Neural cell (in vitro differentiated cells): Measurements from ENCODE around the gene MYCT1. TPM values are rescaled to one million over a fixed set of nuclear protein-coding genes. Genes with fewer than 3 reads are reported as not detected.

Experiments
- H2AFZ ChIP-seq: fragments of 200-600, 300-800 bp; sonication (generic), shearing (Covaris generic); 2 replicates; pipeline ENCODE4 v1.6.0; 2014; ENCODE audit warnings: low read depth, mild to moderate bottlenecking, antibody characterized with exemption, low read length, moderate library complexity
- H3F3A ChIP-seq: fragments of 200-600 bp; shearing (Covaris generic); 2 replicates; pipeline ENCODE4 v1.6.1; 2016; ENCODE audit warnings: mild to moderate bottlenecking, moderate library complexity, mixed read lengths, antibody characterized with exemption, low read length; ENCODE audit not compliant: insufficient read depth, poor library complexity, severe bottlenecking
- H3K27ac ChIP-seq: fragments of 200-600, 300-800 bp; sonication (generic), shearing (Covaris generic); 2 replicates; pipeline ENCODE4 v1.5.1; 2014; ENCODE audit warnings: mild to moderate bottlenecking, low read length, moderate library complexity
- H3K27me3 ChIP-seq: fragments of 300-800, 200-600 bp; sonication (generic), shearing (Covaris generic); 2 replicates; pipeline ENCODE4 v1.6.0; 2014; ENCODE audit warnings: mild to moderate bottlenecking, low read depth, low read length, moderate library complexity; ENCODE audit not compliant: insufficient read depth
- H3K36me3 ChIP-seq: fragments of 300-800, 200-600 bp; sonication (generic), shearing (Covaris generic); 2 replicates; pipeline ENCODE4 v1.5.1; 2014; ENCODE audit warnings: mild to moderate bottlenecking, antibody characterized with exemption, low read length, moderate library complexity; ENCODE audit not compliant: insufficient read depth
- H3K4me2 ChIP-seq: fragments of 300-800, 200-600 bp; sonication (generic), shearing (Covaris generic); 2 replicates; pipeline ENCODE4 v1.6.0; 2014; ENCODE audit warnings: mild to moderate bottlenecking, low read length
- H3K4me3 ChIP-seq: fragments of 300-800, 200-600 bp; sonication (generic), shearing (Covaris generic); 2 replicates; pipeline ENCODE4 v1.5.1; 2014; ENCODE audit warnings: mild to moderate bottlenecking, low read length, moderate library complexity
- H3K79me2 ChIP-seq: fragments of 200-600 bp; shearing (Covaris generic); replicated peaks from 2 replicates; pipeline ENCODE4 v1.6.0; 2014; ENCODE audit warnings: mild to moderate bottlenecking, low read length, moderate library complexity; ENCODE audit not compliant: insufficient read depth
- H3K9ac ChIP-seq: fragments of 300-800, 200-600 bp; sonication (generic), shearing (Covaris generic); 2 replicates; pipeline ENCODE4 v1.6.1; 2016; ENCODE audit warnings: mild to moderate bottlenecking, low read length, mixed read lengths
- H3K9me2 ChIP-seq: fragments of 200-600 bp; shearing (Covaris generic); 2 replicates; pipeline ENCODE4 v1.6.1; 2016; ENCODE audit warnings: mild to moderate bottlenecking, low read length, mixed read lengths; ENCODE audit not compliant: insufficient read depth
- H3K9me3 ChIP-seq: fragments of 200-600, 300-800 bp; sonication (generic), shearing (Covaris generic); 2 replicates; pipeline ENCODE4 v1.6.1; 2016; ENCODE audit warnings: mild to moderate bottlenecking, mixed run types, low read length, moderate library complexity, mixed read lengths
- H4K20me1 ChIP-seq: fragments of 200-600 bp; shearing (Covaris generic); 2 replicates; pipeline ENCODE4 v1.6.1; 2016; ENCODE audit warnings: mild to moderate bottlenecking, mixed run types; ENCODE audit not compliant: insufficient read depth
- EP300 ChIP-seq: fragments of 450-650 bp; conservative IDR thresholded peaks from 2 replicates; pipeline ENCODE4 v1.6.1; 2014; ENCODE audit warnings: antibody characterized with exemption, mild to moderate bottlenecking, moderate library complexity; ENCODE audit not compliant: poor library complexity, severe bottlenecking
- EZH2 ChIP-seq: fragments of 200-600, 300-800 bp; shearing (Covaris generic), sonication (generic); IDR thresholded peaks from 2 replicates; pipeline ENCODE4 v1.6.1; 2014; ENCODE audit warnings: antibody characterized with exemption, low read length, borderline replicate concordance, mild to moderate bottlenecking; ENCODE audit not compliant: insufficient read depth, poor library complexity, severe bottlenecking
- MXI1 ChIP-seq: fragments of 450-650 bp; conservative IDR thresholded peaks from 2 replicates; pipeline ENCODE4 v1.6.1; 2014; ENCODE audit warnings: antibody characterized with exemption, mild to moderate bottlenecking; ENCODE audit not compliant: poor library complexity, severe bottlenecking
- POLR2AphosphoS5 ChIP-seq: IDR thresholded peaks from 2 replicates; pipeline ENCODE4 v1.6.1; 2012
- RAD21 ChIP-seq: fragments of 450-650 bp; conservative IDR thresholded peaks from 2 replicates; pipeline ENCODE4 v1.6.1; 2014; ENCODE audit warnings: antibody characterized with exemption, mild to moderate bottlenecking, moderate library complexity
- REST ChIP-seq: IDR thresholded peaks from 2 replicates; pipeline ENCODE4 v1.6.1; 2012; ENCODE audit warnings: borderline replicate concordance
- SMC3 ChIP-seq: fragments of 450-650 bp; conservative IDR thresholded peaks from 2 replicates; pipeline ENCODE4 v1.6.1; 2014; ENCODE audit warnings: antibody characterized with exemption, mild to moderate bottlenecking, moderate library complexity; ENCODE audit not compliant: poor library complexity
- polyA plus RNA-seq: library from polyadenylated mRNA; depleted of rRNA; stranded (reverse); fragments of >200 nt; gene quantifications from 2 replicates; pipeline ENCODE4 v1.2.3, GENCODE V29; 2014
- TF ChIP-seq, protein P1 (sequence below): fragments of 450-650 bp; IDR thresholded peaks from 2 replicates; pipeline ENCODE4 v1.5.1; 2014; ENCODE audit warnings: antibody characterized with exemption, mild to moderate bottlenecking, moderate library complexity; ENCODE audit not compliant: poor library complexity, severe bottlenecking

MYCT1 gene
- polyA plus RNA-seq, 1 donor from 2014 or later, result not detected

DNA sequence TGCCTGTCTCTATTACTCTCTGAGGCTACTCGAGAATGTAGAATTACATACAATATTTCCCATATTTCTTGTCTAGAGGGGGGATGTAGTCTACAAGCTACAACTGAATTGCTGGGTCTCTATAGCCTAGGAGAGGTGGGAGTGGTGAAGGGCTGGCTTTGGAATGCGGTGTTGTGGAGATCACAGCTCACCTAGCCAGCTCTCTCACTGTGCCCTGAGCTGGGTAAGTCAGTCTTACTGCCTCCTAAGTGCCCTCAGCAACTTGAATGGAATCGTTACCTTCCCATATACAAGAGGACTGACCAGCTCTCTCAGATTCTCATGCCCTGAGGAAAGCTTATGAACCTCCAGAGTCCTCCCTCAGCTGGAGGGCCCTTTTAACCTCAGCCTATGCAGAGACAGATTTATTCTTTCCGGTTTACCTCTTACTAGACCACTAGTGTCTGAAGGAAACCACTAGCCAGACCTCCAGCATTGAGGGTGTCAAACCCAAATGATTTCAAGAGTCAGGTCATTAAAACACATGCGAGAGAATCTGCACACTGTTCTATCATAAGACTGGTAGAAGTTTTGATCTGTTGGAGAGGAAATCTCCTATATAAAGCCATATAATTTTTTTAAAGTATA lies 73.5 kb downstream of the MYCT1 start:
- no peaks in the 10 kb centered on the region for H3K9me2 ChIP-seq
- H3K9me3 ChIP-seq, result no peaks in the 10 kb centered on the region
- no peaks in the 10 kb centered on the region for H3K79me2 ChIP-seq
- H3F3A ChIP-seq, result no peaks in the 10 kb centered on the region
- no peaks in the 10 kb centered on the region for H3K27me3 ChIP-seq
- no peaks in the 10 kb centered on the region for H3K36me3 ChIP-seq
- no peak overlapping the region for H3K4me3 ChIP-seq
- no peak overlapping the region for H3K9ac ChIP-seq
- H3K27ac ChIP-seq, result no peak overlapping the region
- no peak overlapping the region for H3K4me2 ChIP-seq
- TF ChIP-seq RAD21 (no peak), MXI1 (no peak), EP300 (no peak), REST (no peak), SMC3 (no peak), POLR2AphosphoS5 (no peak), EZH2 (no peak)
- TF ChIP-seq, protein P1, sequence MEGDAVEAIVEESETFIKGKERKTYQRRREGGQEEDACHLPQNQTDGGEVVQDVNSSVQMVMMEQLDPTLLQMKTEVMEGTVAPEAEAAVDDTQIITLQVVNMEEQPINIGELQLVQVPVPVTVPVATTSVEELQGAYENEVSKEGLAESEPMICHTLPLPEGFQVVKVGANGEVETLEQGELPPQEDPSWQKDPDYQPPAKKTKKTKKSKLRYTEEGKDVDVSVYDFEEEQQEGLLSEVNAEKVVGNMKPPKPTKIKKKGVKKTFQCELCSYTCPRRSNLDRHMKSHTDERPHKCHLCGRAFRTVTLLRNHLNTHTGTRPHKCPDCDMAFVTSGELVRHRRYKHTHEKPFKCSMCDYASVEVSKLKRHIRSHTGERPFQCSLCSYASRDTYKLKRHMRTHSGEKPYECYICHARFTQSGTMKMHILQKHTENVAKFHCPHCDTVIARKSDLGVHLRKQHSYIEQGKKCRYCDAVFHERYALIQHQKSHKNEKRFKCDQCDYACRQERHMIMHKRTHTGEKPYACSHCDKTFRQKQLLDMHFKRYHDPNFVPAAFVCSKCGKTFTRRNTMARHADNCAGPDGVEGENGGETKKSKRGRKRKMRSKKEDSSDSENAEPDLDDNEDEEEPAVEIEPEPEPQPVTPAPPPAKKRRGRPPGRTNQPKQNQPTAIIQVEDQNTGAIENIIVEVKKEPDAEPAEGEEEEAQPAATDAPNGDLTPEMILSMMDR, result no peak
- no peak overlapping the region for H2AFZ ChIP-seq
- H4K20me1 ChIP-seq, result no peaks in the 10 kb centered on the region

Other genes starting within 250 kb of the MYCT1 start
- gene SYNE1, start 60.5 kb upstream of the MYCT1 start, polyA plus RNA-seq, result 31.7 and 38.5 TPM in 2 replicates
- gene VIP, start 52.9 kb downstream of the MYCT1 start, polyA plus RNA-seq, result 0.63 TPM in 1 of 2 replicates, not detected in the other